Endothelial cell of umbilical vein (primary cell): ENCODE data around the gene FANCE.

Source experiments
- EZH2 ChIP-seq: IDR thresholded peaks from 2 replicates; pipeline ENCODE4 v1.6.1; 2012; ENCODE audit warnings: borderline replicate concordance, low read depth, mild to moderate bottlenecking, moderate library complexity, low read length, inconsistent platforms; ENCODE audit not compliant: severe bottlenecking
- FOS ChIP-seq: IDR thresholded peaks from 2 replicates; pipeline ENCODE4 v1.6.1; 2011; ENCODE audit warnings: mild to moderate bottlenecking, low read length, moderate library complexity, borderline replicate concordance; ENCODE audit not compliant: insufficient read depth
- POLR2A ChIP-seq: IDR thresholded peaks from 2 replicates; pipeline ENCODE4 v1.6.1; 2012; ENCODE audit warnings: low read depth, mild to moderate bottlenecking, control low read depth, low read length
- POLR2AphosphoS5 ChIP-seq: IDR thresholded peaks from 2 replicates; pipeline ENCODE4 v1.6.1; 2012; ENCODE audit warnings: low read depth, mild to moderate bottlenecking, control low read depth, low read length, moderate library complexity; ENCODE audit not compliant: insufficient read depth
- TF ChIP-seq, protein P1 (sequence below), 2 donors: IDR thresholded peaks; 1 replicate in 1 of 2; 2 replicates in 1 of 2; pipeline ENCODE4 v1.5.1; 2011; ENCODE audit warnings: low read length in 2 of 2, mild to moderate bottlenecking in 2 of 2, moderate library complexity in 2 of 2, control low read depth in 1 of 2, inconsistent platforms in 1 of 2, low read depth in 1 of 2; ENCODE audit not compliant: insufficient read depth in 1 of 2; ENCODE audit errors: extremely low read depth in 1 of 2
- TF ChIP-seq, protein P2 (sequence below): IDR thresholded peaks from 2 replicates; pipeline ENCODE4 v1.6.1; 2011; ENCODE audit not compliant: insufficient read depth, insufficient read length

DNA sequence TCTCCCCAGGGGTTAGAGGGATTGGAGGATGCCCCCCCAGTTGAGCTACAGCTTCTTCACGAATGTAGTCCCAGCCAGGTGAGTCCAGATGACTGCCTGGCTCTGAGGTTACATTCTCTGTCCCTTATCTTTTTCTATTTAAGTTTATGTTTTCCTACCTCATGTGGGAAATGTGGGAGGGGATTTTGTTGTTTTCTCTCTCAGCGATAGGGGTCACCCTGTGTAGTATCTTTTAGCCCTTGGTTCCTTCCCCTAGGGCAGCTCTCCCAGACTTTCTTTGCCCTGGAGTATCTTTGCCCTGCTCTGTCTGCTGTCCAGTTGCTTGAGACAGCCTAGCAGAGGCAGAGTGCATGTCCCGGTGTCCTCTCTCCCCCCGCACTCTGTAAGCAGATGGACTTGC, 5.8 kb downstream of the FANCE start:
- TF ChIP-seq, protein P1, sequence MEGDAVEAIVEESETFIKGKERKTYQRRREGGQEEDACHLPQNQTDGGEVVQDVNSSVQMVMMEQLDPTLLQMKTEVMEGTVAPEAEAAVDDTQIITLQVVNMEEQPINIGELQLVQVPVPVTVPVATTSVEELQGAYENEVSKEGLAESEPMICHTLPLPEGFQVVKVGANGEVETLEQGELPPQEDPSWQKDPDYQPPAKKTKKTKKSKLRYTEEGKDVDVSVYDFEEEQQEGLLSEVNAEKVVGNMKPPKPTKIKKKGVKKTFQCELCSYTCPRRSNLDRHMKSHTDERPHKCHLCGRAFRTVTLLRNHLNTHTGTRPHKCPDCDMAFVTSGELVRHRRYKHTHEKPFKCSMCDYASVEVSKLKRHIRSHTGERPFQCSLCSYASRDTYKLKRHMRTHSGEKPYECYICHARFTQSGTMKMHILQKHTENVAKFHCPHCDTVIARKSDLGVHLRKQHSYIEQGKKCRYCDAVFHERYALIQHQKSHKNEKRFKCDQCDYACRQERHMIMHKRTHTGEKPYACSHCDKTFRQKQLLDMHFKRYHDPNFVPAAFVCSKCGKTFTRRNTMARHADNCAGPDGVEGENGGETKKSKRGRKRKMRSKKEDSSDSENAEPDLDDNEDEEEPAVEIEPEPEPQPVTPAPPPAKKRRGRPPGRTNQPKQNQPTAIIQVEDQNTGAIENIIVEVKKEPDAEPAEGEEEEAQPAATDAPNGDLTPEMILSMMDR (IDR thresholded peaks at IDR 0.05; ENCODE audit: extremely low read depth in 1 of 2, insufficient read depth in 1 of 2, low read depth in 1 of 2, low read length in 2 of 2), result no peak
- TF ChIP-seq EZH2 (no peak), POLR2A (no peak), POLR2AphosphoS5 (no peak), FOS (no peak)
- TF ChIP-seq, protein P2, sequence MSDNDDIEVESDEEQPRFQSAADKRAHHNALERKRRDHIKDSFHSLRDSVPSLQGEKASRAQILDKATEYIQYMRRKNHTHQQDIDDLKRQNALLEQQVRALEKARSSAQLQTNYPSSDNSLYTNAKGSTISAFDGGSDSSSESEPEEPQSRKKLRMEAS, result no peak
